T1000 (cell line): Measurements from ENCODE around the gene KLHDC7B.
"Not testable (repeated sequence)": the region's sequence is repeated elsewhere in the genome, so short reads cannot be mapped to it uniquely, and the experiment has no call there.

ENCODE experiments used
- DNase-seq: peaks from one replicate; lab custom pipeline; 2025; ENCODE audit warnings: mixed read lengths; lab: John Stamatoyannopoulos, UW

KLHDC7B gene

GRCh38 chr22:50517495-50518260 lies 28.0 kb upstream of the KLHDC7B start:
- DNase-seq: no peak

- no peak for DNase-seq
Observed at GRCh38 chr22:50518606-50519005, 27.1 kb upstream of the KLHDC7B start.

- no peak for DNase-seq
Observed at GRCh38 chr22:50519151-50519550, 26.5 kb upstream of the KLHDC7B start.

- not testable (repeated sequence) for DNase-seq
Observed at GRCh38 chr22:50520184-50520583, 25.5 kb upstream of the KLHDC7B start.

GRCh38 chr22:50520826-50521453 lies 24.8 kb upstream of the KLHDC7B start:
- no peak for DNase-seq

- DNase-seq: no peak
Observed at GRCh38 chr22:50521710-50522109, 24.0 kb upstream of the KLHDC7B start.

GRCh38 chr22:50522208-50522805 lies 23.4 kb upstream of the KLHDC7B start:
- no peak for DNase-seq

- DNase-seq: no peak
Observed at GRCh38 chr22:50522806-50523438, 22.8 kb upstream of the KLHDC7B start.

- DNase-seq: no peak
Observed at GRCh38 chr22:50523458-50523805, 22.3 kb upstream of the KLHDC7B start.

GRCh38 chr22:50523806-50524675 lies 21.7 kb upstream of the KLHDC7B start:
- DNase-seq: no peak

- no peak for DNase-seq
Observed at GRCh38 chr22:50524676-50525103, 21.0 kb upstream of the KLHDC7B start.

GRCh38 chr22:50525104-50525857 lies 20.4 kb upstream of the KLHDC7B start, which contains the start of gene SCO2:
TSS of gene SCO2 (minus strand) at chr22:50525598. CDS start at chr22:50524411, 1,187 bp downstream.
- peak; percentile 81 for DNase-seq

- DNase-seq: no peak
Observed at GRCh38 chr22:50525858-50526107, 19.9 kb upstream of the KLHDC7B start.

- peak; percentile 36 for DNase-seq
Observed at GRCh38 chr22:50526108-50526833, 19.4 kb upstream of the KLHDC7B start.

- DNase-seq: no peak
Observed at GRCh38 chr22:50526834-50527801, 18.6 kb upstream of the KLHDC7B start.

- DNase-seq: no peak
Observed at GRCh38 chr22:50527921-50528681, 17.6 kb upstream of the KLHDC7B start.

GRCh38 chr22:50528682-50529415 lies 16.9 kb upstream of the KLHDC7B start:
- DNase-seq: no peak

GRCh38 chr22:50529416-50529896 lies 16.2 kb upstream of the KLHDC7B start:
- no peak for DNase-seq
